Esophagus muscularis mucosa (tissue), 4 donors: ENCODE results near the gene SSRP1.

Experiments
- EP300 ChIP-seq: sonication (generic); formaldehyde crosslinking; IDR thresholded peaks from one replicate; pipeline ENCODE4 v1.6.1; 2017; ENCODE audit warnings: antibody characterized with exemption
- POLR2A ChIP-seq: fragments of 450-650 bp; IDR thresholded peaks from one replicate; pipeline ENCODE4 v1.6.1; 2017; ENCODE audit warnings: antibody characterized with exemption, moderate library complexity, mild to moderate bottlenecking, low read depth
- POLR2AphosphoS5 ChIP-seq, 2 donors: sonication (generic); formaldehyde crosslinking; IDR thresholded peaks; one replicate each; pipeline ENCODE4 v1.6.1; 2017; ENCODE audit warnings: antibody characterized with exemption in 2 of 2
- TF ChIP-seq, protein P1 (sequence below), 3 experiments: fragments of 200-600 bp in 2 of 3; fragments of 450-650 bp in 1 of 3; sonication (generic) in 2 of 3; IDR thresholded peaks; one replicate each; pipeline ENCODE4 v1.5.1; 2017 to 2019; ENCODE audit warnings: antibody characterized with exemption in 3 of 3, mild to moderate bottlenecking in 2 of 3, moderate library complexity in 1 of 3

DNA sequence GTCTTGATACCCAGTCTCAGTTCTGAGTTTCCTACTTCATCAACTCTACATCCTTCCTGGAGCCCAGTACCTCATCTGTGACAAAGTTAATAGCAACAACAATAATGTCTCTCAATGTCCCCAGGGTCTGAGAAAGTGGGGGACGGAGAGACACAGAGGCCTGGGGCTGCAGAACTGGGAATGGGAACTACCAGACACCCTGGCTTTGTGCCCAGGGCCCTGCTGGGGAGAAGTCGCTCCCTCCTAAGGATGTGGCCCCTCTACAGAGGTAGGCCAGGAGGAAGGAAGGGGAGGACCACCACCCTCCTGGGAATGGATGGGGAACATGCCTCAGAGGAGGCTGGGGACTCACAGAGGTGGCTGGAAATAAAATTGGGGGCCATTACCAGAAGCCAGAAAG, 39.8 kb upstream of the SSRP1 start:
- TF ChIP-seq, protein P1, sequence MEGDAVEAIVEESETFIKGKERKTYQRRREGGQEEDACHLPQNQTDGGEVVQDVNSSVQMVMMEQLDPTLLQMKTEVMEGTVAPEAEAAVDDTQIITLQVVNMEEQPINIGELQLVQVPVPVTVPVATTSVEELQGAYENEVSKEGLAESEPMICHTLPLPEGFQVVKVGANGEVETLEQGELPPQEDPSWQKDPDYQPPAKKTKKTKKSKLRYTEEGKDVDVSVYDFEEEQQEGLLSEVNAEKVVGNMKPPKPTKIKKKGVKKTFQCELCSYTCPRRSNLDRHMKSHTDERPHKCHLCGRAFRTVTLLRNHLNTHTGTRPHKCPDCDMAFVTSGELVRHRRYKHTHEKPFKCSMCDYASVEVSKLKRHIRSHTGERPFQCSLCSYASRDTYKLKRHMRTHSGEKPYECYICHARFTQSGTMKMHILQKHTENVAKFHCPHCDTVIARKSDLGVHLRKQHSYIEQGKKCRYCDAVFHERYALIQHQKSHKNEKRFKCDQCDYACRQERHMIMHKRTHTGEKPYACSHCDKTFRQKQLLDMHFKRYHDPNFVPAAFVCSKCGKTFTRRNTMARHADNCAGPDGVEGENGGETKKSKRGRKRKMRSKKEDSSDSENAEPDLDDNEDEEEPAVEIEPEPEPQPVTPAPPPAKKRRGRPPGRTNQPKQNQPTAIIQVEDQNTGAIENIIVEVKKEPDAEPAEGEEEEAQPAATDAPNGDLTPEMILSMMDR (IDR thresholded peaks at IDR 0.05): no peak
- TF ChIP-seq EP300 (no peak), POLR2A (no peak), POLR2AphosphoS5 (IDR thresholded peaks at IDR 0.05) (no peak)
